GM12875 (cell line): ENCODE data around the gene MYL6B.

Source experiments
- H3K4me3 ChIP-seq: one replicate; pipeline ENCODE4 v1.5.1; 2011; ENCODE audit warnings: low read depth, low read length, control low read depth
- TF ChIP-seq, protein P1 (sequence below): IDR thresholded peaks from 2 replicates; pipeline ENCODE4 v1.5.1; 2011; ENCODE audit warnings: low read depth, mild to moderate bottlenecking, control low read depth, inconsistent platforms, low read length, moderate library complexity, borderline replicate concordance; ENCODE audit not compliant: insufficient read depth

The MYL6B gene

DNA sequence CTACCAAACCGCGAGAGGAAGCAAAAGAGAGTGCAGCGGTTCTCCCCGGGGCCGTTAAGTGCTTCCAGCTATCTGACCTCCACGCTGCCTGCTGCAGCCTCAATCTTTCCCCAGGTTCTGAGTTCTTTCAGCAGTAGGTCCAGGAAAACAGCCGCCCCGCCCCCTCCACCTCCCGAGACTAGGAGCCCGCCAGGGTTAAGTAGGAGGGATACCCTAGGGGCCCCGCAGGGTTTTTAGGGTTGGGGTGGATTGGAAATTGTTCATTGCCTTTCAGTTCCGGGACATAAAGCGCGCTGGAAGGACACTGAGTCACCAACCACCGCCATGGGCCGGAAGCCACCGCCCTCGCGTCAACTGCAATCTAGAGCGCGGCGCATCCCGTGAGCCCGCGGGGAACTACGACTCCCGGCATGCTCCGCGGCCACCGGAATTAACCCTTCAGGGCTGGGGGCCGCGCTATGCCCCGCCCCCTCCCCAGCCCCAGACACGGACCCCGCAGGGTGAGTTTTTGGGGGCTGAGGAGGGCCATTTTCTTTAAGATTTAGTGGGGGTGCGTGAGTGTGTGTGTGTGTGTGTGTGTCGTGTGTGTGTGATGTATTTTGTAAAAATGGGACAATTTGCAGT lies at the start of gene MYL6B:
Gene MYL6B, plus strand, starts transcription at position 456 of the 624 bp plus-strand sequence. CDS start 1,332 bp downstream, outside the sequence.
- peak within 1 kb of the TSS; percentile 73 for H3K4me3 ChIP-seq
- TF ChIP-seq, protein P1, sequence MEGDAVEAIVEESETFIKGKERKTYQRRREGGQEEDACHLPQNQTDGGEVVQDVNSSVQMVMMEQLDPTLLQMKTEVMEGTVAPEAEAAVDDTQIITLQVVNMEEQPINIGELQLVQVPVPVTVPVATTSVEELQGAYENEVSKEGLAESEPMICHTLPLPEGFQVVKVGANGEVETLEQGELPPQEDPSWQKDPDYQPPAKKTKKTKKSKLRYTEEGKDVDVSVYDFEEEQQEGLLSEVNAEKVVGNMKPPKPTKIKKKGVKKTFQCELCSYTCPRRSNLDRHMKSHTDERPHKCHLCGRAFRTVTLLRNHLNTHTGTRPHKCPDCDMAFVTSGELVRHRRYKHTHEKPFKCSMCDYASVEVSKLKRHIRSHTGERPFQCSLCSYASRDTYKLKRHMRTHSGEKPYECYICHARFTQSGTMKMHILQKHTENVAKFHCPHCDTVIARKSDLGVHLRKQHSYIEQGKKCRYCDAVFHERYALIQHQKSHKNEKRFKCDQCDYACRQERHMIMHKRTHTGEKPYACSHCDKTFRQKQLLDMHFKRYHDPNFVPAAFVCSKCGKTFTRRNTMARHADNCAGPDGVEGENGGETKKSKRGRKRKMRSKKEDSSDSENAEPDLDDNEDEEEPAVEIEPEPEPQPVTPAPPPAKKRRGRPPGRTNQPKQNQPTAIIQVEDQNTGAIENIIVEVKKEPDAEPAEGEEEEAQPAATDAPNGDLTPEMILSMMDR, result no peak

DNA sequence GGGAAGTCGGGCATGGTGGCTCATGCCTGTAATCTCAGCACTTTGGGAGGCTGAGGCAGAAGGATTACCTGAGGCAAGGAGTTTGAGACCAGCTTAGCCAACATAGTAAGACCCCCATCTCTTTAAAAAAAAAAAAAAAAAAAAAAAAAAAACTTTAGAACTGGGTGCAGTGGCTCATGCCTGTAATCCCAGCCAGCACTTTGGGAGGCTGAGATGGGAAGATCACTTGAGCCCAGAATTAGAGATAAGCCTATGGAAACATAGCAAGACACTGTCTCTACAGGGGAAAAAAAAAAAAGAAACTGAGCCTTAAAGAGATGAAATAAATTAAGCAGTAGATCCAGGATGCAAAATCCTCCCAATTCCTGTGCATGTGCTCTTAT lies 49.7 kb upstream of the MYL6B start:
- TF ChIP-seq, protein P1, result no peak
- H3K4me3 ChIP-seq, result no peak overlapping the region

DNA sequence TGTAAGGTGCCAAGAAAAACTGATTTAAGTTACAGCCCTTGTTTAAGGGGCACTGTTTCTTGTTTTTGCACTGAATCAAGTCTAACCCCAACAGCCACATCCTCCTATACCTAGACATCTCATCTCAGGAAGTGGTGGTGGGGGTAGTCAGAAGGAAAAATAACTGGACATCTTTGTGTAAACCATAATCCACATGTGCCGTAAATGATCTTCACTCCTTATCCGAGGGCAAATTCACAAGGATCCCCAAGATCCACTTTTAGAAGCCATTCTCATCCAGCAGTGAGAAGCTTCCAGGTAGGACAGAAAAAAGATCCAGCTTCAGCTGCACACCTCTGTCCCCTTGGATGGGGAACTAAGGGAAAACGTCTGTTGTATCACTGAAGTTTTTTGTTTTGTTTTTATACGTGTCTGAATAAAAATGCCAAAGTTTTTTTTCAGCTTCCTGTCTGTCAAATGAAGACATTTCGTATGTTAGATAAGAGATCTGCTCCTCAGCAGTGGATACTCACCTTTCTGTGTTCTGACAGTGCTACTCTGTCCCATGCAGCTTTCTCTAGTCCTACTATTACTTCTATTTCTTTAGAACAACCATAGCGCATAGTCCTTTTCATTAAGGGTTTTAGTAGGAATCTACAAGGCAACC lies 49.2 kb upstream of the MYL6B start:
- H3K4me3 ChIP-seq, result peak overlapping the region; percentile 58
- TF ChIP-seq, protein P1, result no peak

- peak overlapping the region; percentile 58 for H3K4me3 ChIP-seq
- TF ChIP-seq, protein P1, result no peak
Measured at GRCh38 chr12:56103823-56104108, 48.6 kb upstream of the MYL6B start.

- peak within 1 kb of the TSS; percentile 82 for H3K4me3 ChIP-seq
- TF ChIP-seq, protein P1, result no peak
Measured at GRCh38 chr12:56104109-56104814, 48.1 kb upstream of the MYL6B start, which contains the start of gene PA2G4. TSS of gene PA2G4 (plus strand) at chr12:56104559. CDS start at chr12:56104738, 179 bp downstream.

DNA sequence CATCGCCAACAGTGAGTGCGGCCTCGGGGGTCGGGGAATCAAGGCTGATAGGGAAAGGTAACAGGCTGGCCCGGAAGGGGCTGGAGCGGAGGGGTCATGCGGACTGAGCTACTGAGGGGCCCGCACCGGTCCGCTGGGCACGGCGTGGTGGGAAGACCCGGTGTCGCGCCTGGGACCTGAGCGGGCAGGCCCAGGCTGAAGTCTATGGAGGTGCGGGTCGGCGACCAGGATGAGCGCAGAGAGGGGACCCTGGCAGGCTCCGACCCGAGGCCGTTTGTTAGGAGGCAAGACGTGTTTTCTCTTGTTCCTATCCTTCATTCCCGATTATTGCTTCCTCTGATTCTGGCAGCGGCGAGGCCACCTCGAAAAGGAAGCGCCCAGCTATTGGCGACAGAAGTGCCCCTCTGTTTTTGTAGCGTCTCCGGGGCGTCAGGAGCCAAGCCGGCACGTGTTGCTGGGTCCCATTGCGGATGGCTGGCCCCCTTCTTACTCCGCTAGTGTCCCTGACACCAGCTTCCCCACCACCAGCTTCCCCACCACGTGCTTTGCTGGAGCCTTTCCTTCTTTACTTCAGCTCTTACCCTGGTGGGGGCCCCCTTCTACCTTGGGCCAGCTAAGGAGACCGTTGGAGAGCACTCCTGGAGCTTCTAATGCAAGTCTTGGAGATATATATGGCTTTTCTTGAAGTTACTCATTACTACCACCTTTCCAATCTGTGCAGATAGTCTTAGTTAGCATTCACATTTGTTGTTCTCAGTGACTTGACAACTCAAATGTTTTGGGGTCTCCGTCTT lies 47.4 kb upstream of the MYL6B start:
- H3K4me3 ChIP-seq, result peak overlapping the region; percentile 82
- TF ChIP-seq, protein P1, result no peak

GRCh38 chr12:56105609-56105902 lies 46.8 kb upstream of the MYL6B start:
- H3K4me3 ChIP-seq, result peak overlapping the region; percentile 82
- TF ChIP-seq, protein P1, result no peak
